Spleen (tissue), 7 donors: ENCODE measurements around the gene RBBP8NL.

Source experiments
- CTCF ChIP-seq, 11 experiments: fragments of 200-600 bp in 7 of 11; fragments of 450-650 bp in 4 of 11; sonication (generic) in 4 of 11; IDR thresholded peaks in 8 of 11; conservative IDR thresholded peaks in 3 of 11; 1 replicate in 7 of 11; 2 replicates in 4 of 11; pipeline versions ENCODE4 v1.4.0 to v1.8.0; 2016 to 2021; ENCODE audit warnings: antibody characterized with exemption in 11 of 11, inconsistent platforms in 4 of 11, mild to moderate bottlenecking in 1 of 11
- POLR2A ChIP-seq, 3 donors: fragments of 450-650 bp; IDR thresholded peaks; one replicate each; pipeline ENCODE4 v1.5.1; 2017; ENCODE audit warnings: antibody characterized with exemption in 3 of 3, mild to moderate bottlenecking in 1 of 3
- donor health status: DM: no; HTN: no; CAD: no; lungs with moderate emphysema.
- donor health status: DM: no; HTN: no; CAD: no.
- donor health status: DM: no; HTN: no; CAD: no.

- no peak for TF ChIP-seq POLR2A (IDR thresholded peaks at IDR 0.05)
- TF ChIP-seq CTCF (IDR thresholded peaks at IDR 0.05 in 8 of 11, conservative IDR thresholded peaks at IDR 0.05 in 3 of 11): no peak
These were observed 6.3 kb downstream of the RBBP8NL start for GRCh38 chr20:62420846-62421715.
